Activated CD4-positive, alpha-beta T cell treated with anti-CD3 and anti-CD28 coated beads, Interleukin-2, amount 50 U/mL, for 24 hours (primary cell): Measurements from ENCODE around the gene CD46.
A peak's percentile ranks its signal among the peaks of the same experiment; 100 is the strongest.
"Not testable (repeated sequence)": the region's sequence is repeated elsewhere in the genome, so short reads cannot be mapped to it uniquely, and the experiment has no call there.

ENCODE experiments used
- DNase-seq, 2 donors: peaks; one replicate each; pipeline ENCODE4 v3.0.0-alpha.2; 2020; ENCODE audit warnings: low read depth in 1 of 2, low spot score in 1 of 2

CD46 gene

GRCh38 chr1:207750631-207751305 lies 1.1 kb upstream of the CD46 start:
- no peak for DNase-seq

GRCh38 chr1:207751463-207751789 lies 428 bp upstream of the CD46 start:
- DNase-seq, result not testable (repeated sequence)

- peak in 1 of 2 donors; percentile 15 for DNase-seq
Observed at GRCh38 chr1:207752456-207752998, 673 bp downstream of the CD46 start.

- no peak for DNase-seq
Observed at GRCh38 chr1:207753611-207754010, 1.8 kb downstream of the CD46 start.

GRCh38 chr1:207754011-207754410 lies 2.2 kb downstream of the CD46 start:
- DNase-seq, result no peak

GRCh38 chr1:207754974-207755700 lies 3.3 kb downstream of the CD46 start:
- DNase-seq, result no peak

- no peak for DNase-seq
Observed at GRCh38 chr1:207755846-207756693, 4.2 kb downstream of the CD46 start.

GRCh38 chr1:207762622-207763021 lies 10.8 kb downstream of the CD46 start:
- DNase-seq, result no peak

GRCh38 chr1:207763091-207763490 lies 11.2 kb downstream of the CD46 start:
- DNase-seq, result no peak

- DNase-seq, result no peak
Observed at GRCh38 chr1:207763972-207764371, 12.1 kb downstream of the CD46 start.

GRCh38 chr1:207766569-207766968 lies 14.7 kb downstream of the CD46 start:
- no peak for DNase-seq

GRCh38 chr1:207770514-207770913 lies 18.7 kb downstream of the CD46 start:
- not testable (repeated sequence) for DNase-seq

- DNase-seq, result not testable (repeated sequence)
Observed at GRCh38 chr1:207776045-207776444, 24.2 kb downstream of the CD46 start.

GRCh38 chr1:207777412-207777811 lies 25.6 kb downstream of the CD46 start:
- DNase-seq, result not testable (repeated sequence)

GRCh38 chr1:207779008-207779407 lies 27.2 kb downstream of the CD46 start:
- no peak for DNase-seq

GRCh38 chr1:207781312-207781711 lies 29.5 kb downstream of the CD46 start:
- DNase-seq, result no peak

- DNase-seq, result no peak
Observed at GRCh38 chr1:207787776-207788175, 35.9 kb downstream of the CD46 start.

GRCh38 chr1:207789386-207789785 lies 37.5 kb downstream of the CD46 start:
- no peak for DNase-seq

- DNase-seq, result no peak
Observed at GRCh38 chr1:207789792-207790787, 38.2 kb downstream of the CD46 start.

- DNase-seq, result no peak
Observed at GRCh38 chr1:207791290-207791689, 39.4 kb downstream of the CD46 start.
